Heart right ventricle (tissue), 16 donors: ENCODE results near the gene NOTO. TPM values are rescaled to one million over a fixed set of nuclear protein-coding genes. Genes with fewer than 3 reads are reported as not detected.

Experiments
- ATAC-seq, 8 donors: fragments of 200-7000 bp; cut with Tn5 transposase; one replicate each; pipeline ENCODE4 v1.9.1; 2020; ENCODE audit warnings: mild to moderate bottlenecking in 8 of 8, moderate library complexity in 8 of 8, moderate number of reproducible peaks in 1 of 8
- DNase-seq, 2 donors: peaks; one replicate each; pipeline ENCODE4 v3.0.0-alpha.2; 2020
- H3K27ac ChIP-seq, 10 donors: fragments of 200-600 bp; sonication (generic) in 2 of 10; one replicate each; pipeline versions ENCODE4 v1.5.0 to v1.8.0; 2020 to 2022; ENCODE audit warnings: mild to moderate bottlenecking in 3 of 10
- H3K27me3 ChIP-seq, 7 donors: fragments of 200-600 bp; one replicate each; pipeline ENCODE4 v1.8.0; 2021 to 2022; ENCODE audit warnings: mild to moderate bottlenecking in 2 of 7
- H3K36me3 ChIP-seq, 9 donors: fragments of 200-600 bp; sonication (generic) in 1 of 9; one replicate each; pipeline versions ENCODE4 v1.5.0 to v1.8.0; 2020 to 2022; ENCODE audit warnings: mild to moderate bottlenecking in 2 of 9
- H3K4me1 ChIP-seq, 9 donors: fragments of 200-600 bp; sonication (generic) in 1 of 9; one replicate each; pipeline versions ENCODE4 v1.5.0 to v1.8.0; 2020 to 2022; ENCODE audit warnings: mild to moderate bottlenecking in 4 of 9
- H3K4me3 ChIP-seq, 10 donors: fragments of 200-600 bp; sonication (generic) in 2 of 10; one replicate each; pipeline versions ENCODE4 v1.5.0 to v1.8.0; 2020 to 2022; ENCODE audit warnings: mild to moderate bottlenecking in 7 of 10, moderate library complexity in 2 of 10
- H3K9me3 ChIP-seq, 11 donors: fragments of 200-600 bp in 10 of 11; sonication (generic) in 2 of 11; one replicate each; pipeline versions ENCODE4 v1.5.0 to v1.8.0; 2013 to 2022; ENCODE audit warnings: mild to moderate bottlenecking in 2 of 11, control low read depth in 1 of 11, moderate library complexity in 1 of 11
- CTCF ChIP-seq, 9 donors: fragments of 200-600 bp; sonication (generic) in 2 of 9; IDR thresholded peaks; one replicate each; pipeline versions ENCODE4 v1.5.0 to v1.8.0; 2021 to 2022; ENCODE audit warnings: antibody characterized with exemption in 9 of 9, mild to moderate bottlenecking in 5 of 9, moderate library complexity in 1 of 9
- WGBS, 2 donors: extraction: QIAGEN DNeasy Blood & Tissue Kit; methylation state at CpG; one replicate each; pipeline ENCODE4 v1.1.7; 2013; ENCODE audit warnings: inconsistent platforms in 1 of 2; 5-methylcytosine and 5-hydroxymethylcytosine counted together
- intact Hi-C, 10 donors: fragments of 100-400 bp; cut with DNase I; formaldehyde crosslinking; loops; one replicate each; pipeline versions ENCODE4 v1.11.1 to v1.14.2; 2022
- polyA plus RNA-seq, 2 donors: library from polyadenylated mRNA; stranded (reverse); fragments of 200-250 nt; gene quantifications; one replicate each; pipeline ENCODE4 v1.2.3, GENCODE V29; 2013
- total RNA-seq, 10 donors: library from RNA; stranded (reverse); fragmentation: NEBNext Ultra II Directional in 3 of 10; extraction: Animal tissue kit (Norgen Biotek cat#: 25700) in 3 of 10; gene quantifications; one replicate each; pipeline versions ENCODE4 v1.2.1 to v1.2.4, GENCODE V29; 2021 to 2023
- donor health status: Arrhythmogenic right ventricular cardiomyopathy.
- donor health status: ischemic (EF 13 %, LVEDD 7.1; RV severe dilation, severe dysfunction).
- donor health status: healthy with polysubstance abuse.
- donor health status: DM: no; HTN: yes; CAD: no.
- donor health status: DM: no; HTN: no; CAD: no.
- donor health status: ischemic (EF 25% LVEDD 6.9; RV normal size, moderate dysfunction).
- donor health status: ischemic (EF 25% LVEDD 5.7; RV mildly dilated, moderate dysfunction).
- donor health status: healthy.
- donor health status: DM: yes; HTN: yes; CAD: no.
- donor health status: Ischemic cardiomyopathy.
- donor health status: ischemic (EF 35%, LVEDD 5.7; RV mildly dilated, moderate dysfunction).
- donor health status: nonischemic (EF 11% LVEDD 7.7; RV severe dilation, severe dysfunction).
- donor health status: DM: yes; HTN: yes; CAD: no.
- donor health status: PGD.
- donor health status: ischemic (EF 29% LVEDD 5.4; RV normal size, mild dysfunction).
- donor health status: nonischemic (EF 23%, LVEDD 6.1; RV moderate dilation, normal function).

Gene NOTO
- total and polyA plus RNA-seq, 12 donors, result not detected

- H3K4me3 ChIP-seq, result no peak overlapping the region
- ATAC-seq (peak in 1 of 8 donors; percentile 3), DNase-seq (no peak)
- H3K36me3 ChIP-seq, result peaks cover 5 to 52% (median 39%) of the 10 kb centered on the region in 9 donors
- peaks cover 0 to 5% (median 0%) of the 10 kb centered on the region in 9 donors for H3K4me1 ChIP-seq
- intact Hi-C loops, result no loop called here
- no peaks in the 10 kb centered on the region for H3K27me3 ChIP-seq
- no peak for TF ChIP-seq CTCF (IDR thresholded peaks at IDR 0.05)
- H3K27ac ChIP-seq, result no peak overlapping the region
- 64 to 67% methylated on average over 4 of the region's 4 CpGs for WGBS, 2 donors
- H3K9me3 ChIP-seq, result no peaks in the 10 kb centered on the region
These were observed 52.8 kb downstream of the NOTO start for GRCh38 chr2:73255007-73255644.

- Histone ChIP-seq H3K9me3 (no peaks in the 10 kb centered on the region), H3K4me3 (no peak overlapping the region), H3K27ac (no peak overlapping the region), H3K36me3 (peaks cover 5 to 42% (median 29%) of the 10 kb centered on the region in 9 donors), H3K27me3 (peaks cover 0 to 4% (median 0%) of the 10 kb centered on the region in 7 donors), H3K4me1 (peaks cover 0 to 5% (median 0%) of the 10 kb centered on the region in 9 donors)
- DNase-seq (no peak), ATAC-seq (no peak)
- 77 to 78% methylated on average over 5 of the region's 5 CpGs for whole genome bisulfite sequencing, 2 donors
- no peak for TF ChIP-seq CTCF (IDR thresholded peaks at IDR 0.05)
- intact Hi-C loops, result no loop called here
These were observed 53.7 kb downstream of the NOTO start for GRCh38 chr2:73255907-73256617.

GRCh38 chr2:73256618-73256922, 54.2 kb downstream of the NOTO start:
- Histone ChIP-seq H3K4me1 (peaks cover 0 to 5% (median 0%) of the 10 kb centered on the region in 9 donors), H3K36me3 (peaks cover 3 to 37% (median 24%) of the 10 kb centered on the region in 9 donors), H3K4me3 (no peak overlapping the region), H3K27me3 (peaks cover 0 to 4% (median 0%) of the 10 kb centered on the region in 7 donors), H3K27ac (no peak overlapping the region), H3K9me3 (no peaks in the 10 kb centered on the region)
- intact Hi-C loops, result no loop called here
- no peak for ATAC-seq
- TF ChIP-seq CTCF (IDR thresholded peaks at IDR 0.05), result no peak
- DNase-seq, result no peak
- WGBS, 2 donors, result 62 to 87% methylated on average over 1 of the region's 1 CpG

GRCh38 chr2:73257021-73257420, 54.6 kb downstream of the NOTO start:
- peaks cover 0 to 5% (median 0%) of the 10 kb centered on the region in 9 donors for H3K4me1 ChIP-seq
- H3K9me3 ChIP-seq, result no peaks in the 10 kb centered on the region
- H3K27ac ChIP-seq, result no peak overlapping the region
- H3K36me3 ChIP-seq, result peaks cover 0 to 33% (median 20%) of the 10 kb centered on the region in 9 donors
- ATAC-seq, result no peak
- WGBS, 2 donors, result 94 to 97% methylated on average over 2 of the region's 2 CpGs
- TF ChIP-seq CTCF (IDR thresholded peaks at IDR 0.05), result no peak
- no peak overlapping the region for H3K4me3 ChIP-seq
- intact Hi-C loops, result no loop called here
- H3K27me3 ChIP-seq, result peaks cover 0 to 4% (median 0%) of the 10 kb centered on the region in 7 donors
- DNase-seq, result no peak
